Peyer's patch (tissue), 4 donors: ENCODE data around the gene DRD3. TPM values are rescaled to one million over a fixed set of nuclear protein-coding genes. Genes with fewer than 3 reads are reported as not detected.

Experiments used
- DNase-seq, 3 donors: peaks; one replicate each; pipeline ENCODE4 v3.0.0-alpha.2; 2017 to 2019
- H3K27ac ChIP-seq, 4 donors: fragments of 200-600 bp; sonication (generic); one replicate each; pipeline ENCODE4 v1.5.1; 2016 to 2019
- H3K27me3 ChIP-seq, 2 donors: fragments of 200-600 bp; sonication (generic); one replicate each; pipeline ENCODE4 v1.5.1; 2019
- H3K36me3 ChIP-seq, 3 donors: fragments of 200-600 bp; sonication (generic); one replicate each; pipeline ENCODE4 v1.5.1; 2016 to 2019
- H3K4me1 ChIP-seq, 4 donors: fragments of 200-600 bp; sonication (generic); one replicate each; pipeline ENCODE4 v1.5.1; 2016 to 2019
- H3K4me3 ChIP-seq, 4 donors: fragments of 200-600 bp; sonication (generic); 1 replicate in 3 of 4; 2 replicates in 1 of 4; pipeline ENCODE4 v1.5.1; 2016 to 2019; ENCODE audit warnings: mild to moderate bottlenecking in 1 of 4
- H3K9me3 ChIP-seq, 4 donors: fragments of 200-600 bp; sonication (generic); one replicate each; pipeline ENCODE4 v1.5.1; 2016 to 2019; ENCODE audit warnings: mild to moderate bottlenecking in 1 of 4
- POLR2A ChIP-seq, 2 donors: fragments of 450-650 bp; IDR thresholded peaks; one replicate each; pipeline ENCODE4 v1.5.1; 2017; ENCODE audit warnings: antibody characterized with exemption in 2 of 2, mild to moderate bottlenecking in 2 of 2, moderate library complexity in 2 of 2
- total RNA-seq, 4 donors: library from RNA; depleted of rRNA; stranded (reverse); fragments of >200 nt; gene quantifications; one replicate each; pipeline ENCODE4 v1.1.0, GENCODE V29; 2016
- TF ChIP-seq, protein P1 (sequence below), 6 experiments: fragments of 450-650 bp in 4 of 6; fragments of 200-600 bp in 2 of 6; sonication (generic) in 1 of 6; IDR thresholded peaks; one replicate each; pipeline ENCODE4 v1.5.1; 2017 to 2019; ENCODE audit warnings: antibody characterized with exemption in 6 of 6, mild to moderate bottlenecking in 3 of 6, moderate library complexity in 1 of 6

Gene DRD3
- total RNA-seq, 4 donors from 2014 or later = not detected

- H3K27ac ChIP-seq = no peak overlapping the region
- TF ChIP-seq, protein P1, sequence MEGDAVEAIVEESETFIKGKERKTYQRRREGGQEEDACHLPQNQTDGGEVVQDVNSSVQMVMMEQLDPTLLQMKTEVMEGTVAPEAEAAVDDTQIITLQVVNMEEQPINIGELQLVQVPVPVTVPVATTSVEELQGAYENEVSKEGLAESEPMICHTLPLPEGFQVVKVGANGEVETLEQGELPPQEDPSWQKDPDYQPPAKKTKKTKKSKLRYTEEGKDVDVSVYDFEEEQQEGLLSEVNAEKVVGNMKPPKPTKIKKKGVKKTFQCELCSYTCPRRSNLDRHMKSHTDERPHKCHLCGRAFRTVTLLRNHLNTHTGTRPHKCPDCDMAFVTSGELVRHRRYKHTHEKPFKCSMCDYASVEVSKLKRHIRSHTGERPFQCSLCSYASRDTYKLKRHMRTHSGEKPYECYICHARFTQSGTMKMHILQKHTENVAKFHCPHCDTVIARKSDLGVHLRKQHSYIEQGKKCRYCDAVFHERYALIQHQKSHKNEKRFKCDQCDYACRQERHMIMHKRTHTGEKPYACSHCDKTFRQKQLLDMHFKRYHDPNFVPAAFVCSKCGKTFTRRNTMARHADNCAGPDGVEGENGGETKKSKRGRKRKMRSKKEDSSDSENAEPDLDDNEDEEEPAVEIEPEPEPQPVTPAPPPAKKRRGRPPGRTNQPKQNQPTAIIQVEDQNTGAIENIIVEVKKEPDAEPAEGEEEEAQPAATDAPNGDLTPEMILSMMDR (IDR thresholded peaks at IDR 0.05) = no peak
- no peak for TF ChIP-seq POLR2A (IDR thresholded peaks at IDR 0.05)
- DNase-seq = no peak
- H3K9me3 ChIP-seq = no peaks in the 10 kb centered on the region
- H3K4me1 ChIP-seq = peaks cover 0 to 1% (median 0%) of the 10 kb centered on the region in 4 donors
- no peaks in the 10 kb centered on the region for H3K36me3 ChIP-seq
- H3K4me3 ChIP-seq = no peak overlapping the region
- no peaks in the 10 kb centered on the region for H3K27me3 ChIP-seq
These were observed 31.6 kb downstream of the DRD3 start for GRCh38 chr3:114147251-114147650.

DNA sequence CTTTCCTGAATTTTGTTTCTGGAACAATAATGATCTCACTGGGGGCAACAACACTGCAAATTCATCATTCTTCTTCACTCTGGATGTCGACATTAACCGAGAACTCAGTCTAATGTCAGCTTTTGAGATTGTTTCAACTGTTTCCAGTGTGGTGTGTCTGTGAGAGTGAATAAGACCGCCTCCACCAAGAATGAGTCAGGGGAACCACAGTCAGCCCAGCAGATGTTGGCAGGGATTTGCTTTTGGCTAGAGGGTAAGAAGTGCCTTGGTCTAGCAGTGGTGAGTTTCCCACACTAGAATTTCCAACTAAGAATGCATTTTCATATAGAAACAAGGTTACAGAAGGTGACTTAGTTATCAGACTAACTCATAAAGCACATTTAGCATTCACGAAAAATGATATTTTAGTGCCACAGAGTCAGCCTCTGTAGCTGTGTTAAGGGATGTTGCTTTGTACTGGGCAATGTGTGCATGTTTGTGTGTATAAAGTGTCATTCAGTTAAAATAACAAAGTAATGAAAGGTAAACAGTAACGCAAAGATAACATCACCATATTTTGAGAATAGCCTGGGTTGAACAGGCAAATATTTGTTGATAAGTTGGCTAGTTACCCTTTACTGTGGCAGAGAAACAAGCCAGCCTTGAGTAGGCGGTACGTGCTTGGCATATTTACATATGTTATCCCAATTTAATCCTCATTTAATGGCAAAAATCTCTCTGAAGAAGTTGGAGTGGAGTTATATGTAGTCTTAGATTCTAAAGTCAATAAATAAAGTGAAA is 33.8 kb downstream of the DRD3 start:
- H3K27ac ChIP-seq = no peak overlapping the region
- DNase-seq = no peak
- TF ChIP-seq POLR2A (IDR thresholded peaks at IDR 0.05) = no peak
- TF ChIP-seq, protein P1 (IDR thresholded peaks at IDR 0.05) = no peak

DNA sequence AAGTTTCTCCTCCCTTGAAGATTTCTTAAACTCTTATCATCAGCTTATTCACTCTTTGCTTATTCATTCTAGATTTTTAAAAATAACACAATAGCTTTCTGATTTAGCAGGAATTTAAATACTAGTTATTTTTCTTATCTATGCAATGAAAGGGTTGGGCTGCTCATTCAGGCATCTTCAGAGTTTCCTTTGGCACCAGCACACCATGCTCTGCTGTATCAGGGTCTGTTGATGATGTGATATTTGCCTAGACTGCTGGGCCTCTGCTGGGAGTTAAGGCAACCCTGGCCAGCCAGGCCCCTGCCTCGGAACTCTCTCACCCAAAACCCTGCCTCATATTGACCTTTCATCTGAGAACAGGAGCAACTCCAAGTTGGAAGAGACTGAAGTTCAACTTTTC is 35.0 kb downstream of the DRD3 start:
- no peaks in the 10 kb centered on the region for H3K4me1 ChIP-seq
- H3K27me3 ChIP-seq = no peaks in the 10 kb centered on the region
- H3K4me3 ChIP-seq = no peak overlapping the region
- DNase-seq = no peak
- no peaks in the 10 kb centered on the region for H3K36me3 ChIP-seq
- no peak for TF ChIP-seq POLR2A (IDR thresholded peaks at IDR 0.05)
- TF ChIP-seq, protein P1 (IDR thresholded peaks at IDR 0.05) = no peak
- no peak overlapping the region for H3K27ac ChIP-seq
- H3K9me3 ChIP-seq = no peaks in the 10 kb centered on the region

More for the DNA sequence above, 33.8 kb downstream of the DRD3 start:
- H3K27me3 ChIP-seq = no peaks in the 10 kb centered on the region
- H3K4me3 ChIP-seq = no peak overlapping the region
- no peaks in the 10 kb centered on the region for H3K9me3 ChIP-seq
- no peaks in the 10 kb centered on the region for H3K4me1 ChIP-seq
- no peaks in the 10 kb centered on the region for H3K36me3 ChIP-seq

DNA sequence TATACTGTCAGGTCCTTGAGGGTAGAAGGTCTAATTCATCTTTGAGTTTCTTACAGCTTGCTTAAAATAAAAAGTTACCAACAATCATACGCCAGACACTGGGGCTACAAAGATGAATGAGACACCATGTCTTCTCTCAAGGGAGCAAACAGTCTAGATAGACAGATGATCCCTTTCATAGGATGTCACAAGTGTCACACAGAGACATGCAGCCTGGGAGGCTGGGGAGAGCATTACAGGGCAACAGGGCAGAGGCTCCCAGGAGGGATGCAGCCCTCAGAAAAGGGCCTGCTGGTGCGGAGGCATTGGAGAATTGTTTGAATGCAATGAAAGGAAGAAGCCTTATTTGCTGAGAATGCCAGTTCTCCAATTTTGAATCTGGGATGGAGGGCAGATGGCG is 39.0 kb downstream of the DRD3 start:
- TF ChIP-seq, protein P1 (IDR thresholded peaks at IDR 0.05) = no peak
- Histone ChIP-seq H3K4me1 (no peaks in the 10 kb centered on the region), H3K27ac (no peak overlapping the region), H3K4me3 (no peak overlapping the region), H3K9me3 (no peaks in the 10 kb centered on the region), H3K27me3 (no peaks in the 10 kb centered on the region), H3K36me3 (no peaks in the 10 kb centered on the region)
- DNase-seq = no peak

GRCh38 chr3:114133947-114134346 is 44.9 kb downstream of the DRD3 start:
- no peak for TF ChIP-seq POLR2A (IDR thresholded peaks at IDR 0.05)
- TF ChIP-seq, protein P1 (IDR thresholded peaks at IDR 0.05) = no peak

More at GRCh38 chr3:114133947-114134346, 44.9 kb downstream of the DRD3 start:
- H3K27me3 ChIP-seq = no peaks in the 10 kb centered on the region
- H3K36me3 ChIP-seq = no peaks in the 10 kb centered on the region
- DNase-seq = no peak
- H3K9me3 ChIP-seq = no peaks in the 10 kb centered on the region
- no peak overlapping the region for H3K4me3 ChIP-seq
- no peaks in the 10 kb centered on the region for H3K4me1 ChIP-seq
- H3K27ac ChIP-seq = no peak overlapping the region
